Epidermal melanocyte (primary cell): Measurements from ENCODE around the gene KDM4C.

Experiments used
- DNase-seq: peaks from one replicate; pipeline ENCODE4 v3.0.0; 2011; ENCODE audit warnings: low spot score; ENCODE audit not compliant: insufficient read length

Gene KDM4C

DNA sequence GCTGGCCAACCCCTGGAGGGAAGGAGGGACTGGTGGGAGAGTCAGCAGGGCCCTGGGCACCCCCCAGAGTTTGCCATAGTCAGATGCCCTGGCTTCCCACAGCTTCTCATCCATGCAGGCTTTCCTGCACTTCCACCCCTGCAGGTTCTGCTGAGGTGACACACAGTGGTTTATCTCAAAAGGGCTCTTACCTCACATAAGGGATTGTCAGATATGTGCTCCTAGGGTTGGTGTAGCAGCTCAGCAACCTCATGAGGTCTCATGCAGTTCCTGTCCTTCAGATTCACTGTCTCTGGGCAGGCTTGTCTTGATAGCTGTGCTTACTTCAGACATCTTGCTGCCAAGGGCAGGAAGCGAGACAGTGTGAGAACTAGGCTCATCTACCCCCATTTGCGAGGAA, 143.4 kb downstream of the KDM4C start:
- no peak for DNase-seq

DNA sequence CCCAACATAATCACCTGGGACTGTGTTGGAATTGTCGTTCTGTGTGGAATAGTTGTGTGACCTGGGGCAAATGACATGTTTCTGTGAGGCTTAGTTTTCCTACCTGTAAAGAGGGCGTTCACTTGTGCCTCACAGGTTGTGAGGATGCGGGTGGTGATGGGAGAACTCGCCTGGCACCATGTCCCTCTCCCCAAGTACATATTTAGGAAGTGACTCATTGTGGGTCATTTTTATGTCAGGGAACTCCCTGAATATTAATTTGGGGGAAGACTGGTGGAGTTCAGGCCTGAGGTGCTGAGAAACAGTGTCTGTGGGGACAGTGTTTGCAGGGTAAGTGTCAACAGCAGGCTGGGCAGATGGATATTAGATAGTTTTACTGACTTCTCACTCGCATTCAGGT, 144.7 kb downstream of the KDM4C start:
- DNase-seq = no peak

DNA sequence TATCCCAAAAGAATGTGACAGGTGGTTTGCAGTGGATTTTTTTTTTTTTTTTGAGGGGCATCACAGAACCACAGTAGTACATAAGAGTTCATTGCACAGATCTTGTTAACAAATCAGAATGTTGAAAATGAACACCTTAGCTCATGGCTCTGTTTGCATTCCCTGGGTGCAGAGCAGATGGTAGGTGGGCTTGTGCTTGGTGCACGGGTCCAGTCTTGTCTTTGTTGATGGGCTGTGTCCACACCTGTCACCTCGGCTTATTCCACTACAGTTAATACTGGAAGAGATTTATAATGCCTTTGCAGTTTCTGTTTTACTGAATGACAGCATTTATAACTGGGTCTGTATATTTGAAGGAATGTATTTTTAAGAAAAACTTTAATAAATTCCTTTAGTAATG, 146.6 kb downstream of the KDM4C start:
- DNase-seq = no peak

DNA sequence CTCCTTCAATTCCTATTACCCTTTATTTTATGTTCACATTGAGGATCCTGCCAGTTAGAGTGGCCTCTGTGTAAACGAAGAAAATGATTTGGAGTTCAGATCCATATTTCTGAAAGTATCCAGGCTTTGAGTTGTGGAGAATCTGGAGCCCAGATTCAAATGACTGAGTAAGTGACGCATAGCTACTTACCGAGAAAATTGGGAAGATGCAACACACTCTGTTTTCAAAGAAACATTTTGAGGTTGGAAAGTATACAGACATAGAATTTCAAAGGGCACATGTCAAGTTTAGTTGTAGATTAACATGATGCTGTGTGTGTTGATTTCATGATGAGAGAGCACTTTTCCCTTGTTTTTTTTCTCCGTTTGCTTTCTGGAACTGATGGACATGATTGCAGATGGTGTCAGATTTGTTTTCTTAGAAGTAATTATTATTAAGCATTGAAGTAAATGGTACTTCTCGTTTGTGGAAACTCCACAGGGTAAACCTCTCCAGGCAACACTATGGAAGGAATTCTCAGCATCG, 148.1 kb downstream of the KDM4C start:
- DNase-seq = no peak

DNA sequence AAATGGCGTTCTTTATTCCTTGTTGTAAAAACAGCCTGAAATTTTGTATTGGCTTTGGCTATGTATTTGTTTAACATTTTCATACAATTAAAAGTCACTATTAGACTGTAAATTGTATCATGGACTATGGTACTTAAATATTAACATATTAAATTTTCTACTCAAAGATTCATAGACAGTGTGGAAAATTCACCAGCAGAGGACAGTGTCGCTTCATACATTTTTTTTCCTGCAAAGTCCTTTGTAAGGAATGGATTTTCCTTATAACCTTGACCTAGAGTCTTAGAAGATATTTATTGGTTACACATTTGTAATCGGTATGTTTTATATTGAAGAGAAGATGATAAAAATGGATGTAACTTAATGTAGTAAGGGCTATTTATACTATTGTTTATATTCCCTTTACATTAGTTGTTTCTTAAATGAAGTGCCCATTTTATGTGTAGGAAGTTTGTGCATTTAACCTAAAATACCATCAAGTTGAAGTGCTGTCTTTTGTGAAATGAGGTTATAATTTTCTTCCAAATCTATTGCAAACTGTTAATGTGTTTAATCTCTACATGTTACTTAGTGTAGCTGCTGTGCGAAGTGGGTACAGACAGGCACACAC, 150.1 kb downstream of the KDM4C start:
- DNase-seq = no peak

DNA sequence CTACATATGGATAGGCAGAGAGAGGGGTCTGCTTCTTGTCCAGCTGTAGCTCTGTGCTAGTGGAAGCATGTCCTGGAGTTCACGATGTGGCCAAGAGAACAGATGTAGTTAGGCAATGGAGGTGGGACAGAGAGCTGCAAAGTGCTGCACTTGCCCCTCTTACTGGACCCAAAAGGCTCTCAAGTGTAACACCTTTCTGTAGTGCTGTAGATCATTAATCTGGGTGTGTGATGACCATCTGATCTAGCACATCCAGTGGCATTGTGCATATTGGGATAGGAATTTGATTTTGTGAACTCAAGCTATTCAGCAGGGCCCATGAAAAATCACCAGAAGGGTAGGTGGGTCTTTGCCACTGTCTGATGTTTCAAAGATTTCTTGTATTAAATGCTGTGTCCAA, 151.4 kb downstream of the KDM4C start:
- no peak for DNase-seq

DNA sequence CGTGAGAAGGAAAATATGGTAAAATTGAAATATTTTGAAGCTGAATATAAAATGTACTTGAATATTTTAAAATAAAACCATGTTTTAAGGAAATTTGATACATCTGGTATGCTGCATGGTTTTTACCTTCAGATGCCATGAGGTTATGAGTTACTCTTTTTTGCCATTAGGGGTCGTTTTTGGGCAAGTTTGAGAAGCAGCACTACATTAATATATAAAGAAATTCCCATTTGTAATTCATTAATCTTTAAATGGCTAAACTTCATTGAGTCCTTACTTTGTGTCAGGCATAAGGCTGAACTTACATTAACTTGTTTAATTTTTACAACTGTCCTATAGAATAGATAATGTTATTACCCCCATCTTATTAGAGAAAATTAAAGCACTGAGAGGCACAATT, 152.3 kb downstream of the KDM4C start:
- DNase-seq = no peak

DNA sequence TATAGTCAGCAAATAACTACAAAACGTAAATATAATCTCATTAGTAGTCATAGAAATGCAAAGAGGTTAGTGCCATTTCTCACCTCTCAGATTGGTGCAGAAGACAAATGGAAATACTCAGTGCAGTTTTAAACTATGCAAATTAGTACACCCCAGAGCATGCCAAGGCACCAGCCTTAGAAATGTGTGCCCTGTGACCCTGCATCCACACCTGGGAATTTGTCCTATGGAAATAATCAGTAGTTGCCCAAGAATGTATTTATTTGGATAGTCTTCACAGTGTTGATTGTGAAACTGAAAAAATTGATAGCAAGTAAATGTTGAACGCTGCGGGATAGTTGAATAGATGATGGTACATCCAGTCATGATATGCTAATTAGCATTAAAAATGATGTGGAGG, 152.7 kb downstream of the KDM4C start:
- no peak for DNase-seq

DNA sequence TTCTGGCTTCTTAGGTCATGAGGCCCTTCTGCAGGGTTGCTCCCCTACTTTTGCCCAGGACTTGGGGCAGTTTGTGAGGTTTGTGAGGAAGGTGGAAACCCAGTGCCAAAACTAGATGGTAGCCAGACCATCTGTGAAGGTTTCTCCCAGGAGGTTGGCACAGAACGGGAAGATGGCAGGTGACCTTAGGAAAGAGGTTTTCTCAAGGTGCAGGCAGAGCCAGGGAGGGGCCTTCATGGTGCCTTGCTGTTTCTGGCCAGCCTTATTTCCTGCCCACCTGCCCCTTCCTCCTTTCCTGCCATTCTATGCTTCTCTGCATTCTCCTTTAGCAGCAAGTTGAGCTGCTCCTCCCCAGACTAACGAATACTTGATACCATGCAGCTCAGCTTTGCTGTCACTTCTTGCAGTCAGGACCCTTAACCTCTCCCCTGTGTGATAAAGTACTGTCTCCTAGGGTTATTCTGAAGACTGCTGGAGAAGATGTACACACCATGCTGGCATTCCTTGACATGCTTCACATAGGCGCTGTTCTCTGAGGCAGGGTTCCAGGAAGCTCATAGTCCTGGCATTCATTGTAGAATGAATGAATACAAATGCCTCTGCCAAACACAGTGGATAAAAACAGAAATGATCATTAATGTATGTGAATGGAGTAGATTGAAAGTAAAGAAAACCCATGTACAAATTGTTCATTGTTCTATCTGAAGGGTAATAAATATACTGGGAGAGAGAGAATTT, 154.3 kb downstream of the KDM4C start:
- no peak for DNase-seq

DNA sequence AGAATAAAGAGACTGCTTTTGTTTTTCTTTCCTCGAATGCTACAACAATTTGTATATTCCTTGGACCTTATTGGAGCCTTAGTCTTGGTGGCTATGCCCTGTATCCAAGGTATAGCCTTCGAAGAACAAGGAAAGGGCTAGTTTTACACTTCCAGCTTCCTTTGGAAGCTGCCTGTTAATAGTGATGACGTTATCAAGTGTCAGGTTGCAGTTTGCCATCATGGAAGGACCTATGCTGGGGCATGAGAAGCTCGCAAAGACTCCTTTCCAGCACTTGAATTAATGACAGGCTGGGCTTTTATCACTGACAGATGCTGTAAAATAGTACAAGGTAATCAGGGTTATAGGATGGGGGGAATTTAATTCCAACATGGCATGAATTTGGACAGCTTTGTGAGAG, 157.9 kb downstream of the KDM4C start:
- no peak for DNase-seq

DNA sequence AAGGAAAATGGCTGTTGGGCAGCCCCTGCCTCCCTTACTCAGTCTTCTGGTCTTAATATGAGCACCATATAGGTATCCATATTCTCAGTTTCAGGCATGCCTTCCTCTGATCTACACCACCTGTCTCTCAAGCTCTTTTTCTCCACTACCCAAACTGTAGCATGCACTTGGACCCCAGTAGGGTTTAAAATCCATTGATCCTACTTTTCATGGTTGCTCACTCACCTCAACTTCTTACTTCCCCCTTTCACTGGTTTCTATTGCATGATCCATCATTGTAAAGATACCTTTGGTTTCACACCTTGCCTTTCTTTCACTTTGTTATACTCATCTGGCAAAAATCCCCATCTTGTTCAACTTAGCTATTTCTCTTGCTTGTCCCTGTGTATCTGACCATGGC, 159.4 kb downstream of the KDM4C start:
- no peak for DNase-seq

DNA sequence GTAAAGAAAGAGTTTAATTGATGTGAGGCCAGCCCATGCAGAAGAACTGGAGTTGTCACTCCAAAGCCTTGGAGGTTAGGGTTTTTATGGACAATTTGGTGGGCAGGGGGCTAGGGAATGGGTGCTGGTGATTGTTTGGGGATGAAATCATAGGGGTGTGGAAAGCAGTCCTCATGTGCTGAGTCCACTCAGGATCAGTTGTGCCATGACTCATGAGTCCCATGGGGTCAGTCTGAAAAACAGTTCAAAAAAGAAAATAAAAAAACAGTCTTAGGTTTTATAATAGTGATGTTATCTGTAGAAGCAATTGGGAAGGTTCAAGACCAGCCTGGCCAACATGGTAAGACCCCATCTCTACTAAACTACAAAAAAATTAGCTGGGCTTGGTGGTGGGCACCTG, 162.3 kb downstream of the KDM4C start:
- no peak for DNase-seq

DNA sequence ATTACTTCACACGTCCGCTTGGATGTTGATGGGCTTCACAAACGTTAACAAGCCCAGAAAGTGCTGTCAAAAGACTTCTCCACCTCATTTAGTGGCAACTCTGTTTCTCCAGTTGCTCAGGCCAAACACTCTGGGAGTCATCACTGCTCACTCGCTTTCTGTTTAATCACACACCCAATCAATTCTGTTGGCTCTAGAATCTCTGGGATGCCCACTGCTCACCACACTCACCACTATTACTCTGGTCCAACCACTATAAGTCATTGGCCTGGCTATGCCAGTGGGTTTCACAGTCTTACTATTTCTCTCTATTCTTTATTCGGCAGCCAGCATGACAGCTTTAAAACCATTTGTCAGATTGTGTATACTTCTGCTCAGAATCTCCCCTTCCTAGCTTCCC, 163.5 kb downstream of the KDM4C start:
- no peak for DNase-seq

DNA sequence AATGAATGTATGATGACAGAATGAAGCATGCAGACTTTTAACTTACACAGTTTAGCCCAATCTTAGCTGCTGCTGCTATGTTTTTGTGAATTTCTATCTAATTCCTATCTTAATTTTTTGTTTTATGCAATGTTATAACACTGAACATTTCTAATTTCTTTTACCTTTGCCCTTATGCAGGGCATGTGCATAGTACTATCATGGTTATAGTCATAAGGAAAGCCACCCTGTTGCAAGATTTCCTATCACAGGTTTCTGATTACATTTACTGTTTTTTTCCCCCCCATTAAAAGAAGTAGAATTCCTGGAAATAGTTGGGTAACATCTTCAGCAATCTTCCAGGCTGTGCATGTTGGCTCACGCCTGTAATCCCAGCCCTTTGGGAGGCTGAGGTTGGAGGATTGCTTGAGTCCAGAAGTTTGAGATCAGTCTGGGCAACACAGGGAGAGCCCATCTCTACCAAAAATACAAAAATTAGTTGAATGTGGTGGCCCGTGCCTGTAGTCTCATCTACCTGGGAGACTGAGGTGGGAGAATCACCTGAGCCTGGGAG, 164.4 kb downstream of the KDM4C start:
- no peak for DNase-seq

DNA sequence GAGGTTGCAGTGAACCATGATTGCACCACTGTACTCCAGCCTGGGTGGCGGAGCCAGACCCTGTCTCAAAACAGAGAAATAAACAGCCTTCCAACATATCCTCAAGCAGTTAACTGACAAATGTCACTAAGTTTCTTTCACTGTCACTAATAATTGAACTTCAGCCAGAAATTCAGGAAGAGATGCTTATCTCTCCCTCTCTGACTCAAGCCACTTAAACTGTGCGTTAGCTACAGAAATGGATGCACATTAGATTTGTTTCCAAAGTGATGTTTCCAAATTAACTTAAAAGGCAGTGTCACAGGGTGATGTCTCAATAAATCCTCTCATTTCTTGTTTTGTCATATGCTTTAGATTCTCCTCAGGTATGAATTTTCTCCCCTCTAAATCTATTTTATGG, 164.9 kb downstream of the KDM4C start:
- no peak for DNase-seq

DNA sequence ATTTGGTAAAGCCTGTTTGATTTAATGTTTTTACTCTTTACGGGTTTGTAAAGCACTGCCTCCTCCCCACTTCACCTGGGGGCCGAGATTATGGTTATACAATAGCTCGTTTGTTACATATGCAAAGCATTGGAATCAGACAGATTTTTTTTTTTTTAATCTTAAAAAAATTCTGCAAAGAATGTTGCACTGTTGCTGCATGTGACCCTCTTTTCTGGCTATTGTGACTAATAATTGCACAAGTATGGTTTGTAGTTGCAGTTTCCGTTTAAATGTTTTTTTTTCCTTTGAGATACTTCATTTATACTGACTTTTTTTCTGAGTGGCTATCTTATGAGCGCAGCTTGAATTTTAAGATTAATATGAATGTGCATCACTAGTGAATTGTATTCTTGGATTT, 165.3 kb downstream of the KDM4C start:
- no peak for DNase-seq

DNA sequence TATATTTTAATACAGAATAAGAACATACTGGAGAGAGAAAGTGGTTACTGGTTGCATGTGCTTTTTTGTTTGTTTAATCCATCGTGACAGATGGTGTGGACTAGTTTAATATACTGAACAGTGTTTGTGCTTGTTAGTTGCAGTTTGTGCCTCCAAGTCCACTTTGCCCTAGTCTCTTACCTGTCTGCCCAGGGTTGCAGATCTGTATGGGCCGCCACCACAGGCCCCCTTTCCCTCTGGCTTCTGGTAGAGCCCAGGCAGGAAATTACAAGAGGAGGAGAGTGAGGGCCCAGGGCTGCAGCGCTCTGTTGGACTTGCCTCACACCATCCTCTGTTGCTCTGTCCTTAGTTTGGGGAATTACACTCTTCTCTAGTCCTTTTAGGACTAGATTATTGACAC, 166.4 kb downstream of the KDM4C start:
- DNase-seq = no peak

DNA sequence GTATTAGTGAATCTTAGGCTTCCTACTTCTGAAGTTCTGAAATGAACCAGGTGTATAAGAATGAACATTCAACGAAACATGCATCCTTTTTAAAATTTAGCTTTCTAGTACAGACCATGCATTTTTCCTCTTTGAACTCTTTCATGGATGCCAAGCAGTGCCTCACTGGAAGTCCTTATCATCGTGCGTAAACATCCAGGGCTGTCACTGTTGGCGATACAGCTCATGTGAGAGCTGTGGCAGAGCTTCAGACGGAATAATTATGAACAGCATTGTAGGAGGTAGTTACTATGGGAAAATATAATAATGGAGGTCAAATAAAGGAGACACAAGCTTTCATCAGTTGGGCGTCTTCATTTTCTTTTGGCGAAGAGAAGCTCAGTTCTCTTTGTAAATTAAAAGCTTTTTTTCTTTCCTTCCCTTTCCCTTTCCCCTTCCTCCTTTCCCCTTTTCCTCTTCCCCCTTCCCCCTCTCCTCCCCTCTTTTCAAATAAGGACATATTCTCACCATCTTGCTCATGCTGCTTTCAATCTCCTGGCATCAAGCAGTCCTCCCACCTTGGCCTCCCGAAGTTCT, 167.3 kb downstream of the KDM4C start:
- no peak for DNase-seq

DNA sequence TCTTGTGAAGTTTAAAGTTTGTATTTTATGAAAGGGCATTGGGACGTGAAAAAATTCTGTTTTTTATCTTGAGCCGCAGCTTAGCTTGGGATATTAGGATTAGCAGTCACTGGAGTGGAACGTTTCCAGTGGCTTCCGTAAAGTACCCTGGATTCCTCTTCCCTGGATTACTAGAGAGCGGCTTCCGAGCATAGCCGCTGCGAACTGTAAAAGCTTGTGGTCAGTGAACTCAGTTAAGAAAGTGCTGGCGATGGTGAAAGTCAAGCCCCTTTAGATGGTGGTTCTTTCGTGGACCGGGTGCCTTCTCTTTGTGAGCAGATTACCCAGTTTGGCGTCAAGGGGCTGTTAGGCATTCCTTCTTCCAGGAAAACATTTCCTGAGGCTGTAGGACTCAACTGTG, 168.1 kb downstream of the KDM4C start:
- no peak for DNase-seq

DNA sequence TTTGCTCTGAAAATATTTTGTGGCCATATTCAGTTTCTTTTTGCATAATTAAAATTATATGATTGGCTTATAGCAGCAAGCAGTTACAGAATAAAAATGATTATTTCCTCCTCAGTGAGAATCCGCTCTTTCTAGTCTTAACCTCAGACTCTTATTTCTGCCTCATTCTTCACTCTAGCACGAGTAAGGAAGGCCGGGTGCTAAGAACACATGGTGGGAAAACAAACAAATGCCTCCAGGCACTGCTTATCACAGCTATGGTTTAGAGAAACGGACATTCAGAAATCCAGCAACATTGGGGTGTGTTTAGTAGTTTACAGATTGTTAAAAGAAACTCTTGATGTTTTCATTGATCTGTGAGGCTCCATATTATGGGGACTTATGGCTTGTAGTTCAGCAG, 168.7 kb downstream of the KDM4C start:
- DNase-seq = peak; percentile 42

DNA sequence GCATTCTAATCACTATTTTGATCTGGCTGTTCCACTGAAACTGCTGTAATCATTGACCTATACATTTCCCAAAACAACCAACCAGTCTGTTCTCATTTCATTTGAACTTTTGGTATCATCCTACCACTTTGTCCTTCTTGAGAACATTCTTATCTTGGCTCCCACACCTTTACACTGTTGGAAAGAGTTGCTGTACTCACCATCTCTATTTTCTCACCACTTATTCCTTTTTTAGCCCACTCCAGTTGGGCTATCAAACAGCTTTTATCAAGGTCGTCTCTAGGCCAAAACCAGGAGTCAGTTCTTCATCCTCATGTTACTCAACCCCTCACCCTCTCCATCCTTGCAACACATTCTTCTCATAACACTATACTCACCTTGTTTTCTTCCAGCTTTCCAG, 170.1 kb downstream of the KDM4C start:
- DNase-seq = no peak

DNA sequence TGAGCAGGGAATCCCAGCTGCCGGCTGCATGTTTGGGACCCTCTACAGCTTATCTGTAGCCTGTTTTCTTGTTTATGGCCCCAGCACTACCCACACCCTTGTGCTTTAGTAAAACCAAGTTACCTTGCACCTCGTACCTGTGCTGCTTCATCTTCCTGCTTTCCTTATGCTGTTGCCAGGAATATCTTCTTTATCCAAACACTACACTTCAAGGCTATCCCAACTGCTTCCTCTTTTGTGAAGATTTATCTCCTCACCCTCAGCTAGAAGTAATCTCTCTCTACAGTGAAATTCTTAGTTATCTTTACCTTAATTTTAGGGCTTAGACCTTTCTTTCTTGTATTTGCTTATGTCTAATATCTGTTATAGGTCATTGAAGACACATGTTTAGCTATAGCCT, 171.1 kb downstream of the KDM4C start:
- no peak for DNase-seq
